ENCODE measurements around the gene C19orf12. TPM values are rescaled to one million over a fixed set of nuclear protein-coding genes. Genes with fewer than 3 reads are reported as not detected.

Gene C19orf12
- total RNA-seq: 8.8 TPM

- Histone ChIP-seq H3K9me3 (ENCODE audit: low read depth, low read length) (no peaks in the 10 kb centered on the region), H3K4me1 (ENCODE audit: insufficient read depth, low read length) (peaks cover 55% of the 10 kb centered on the region), H3K4me3 (ENCODE audit: low read length) (peak within 1 kb of the TSS; percentile 89), H3K27me3 (ENCODE audit: insufficient read depth, low read length) (no peaks in the 10 kb centered on the region)
Measured at GRCh38 chr19:29714953-29715700, at the start of gene C19orf12. C19orf12 (minus strand) TSS chr19:29715261; CDS start chr19:29708413, 6,848 bp downstream.

- Histone ChIP-seq H3K27me3 (ENCODE audit: insufficient read depth, low read length) (no peaks in the 10 kb centered on the region), H3K4me3 (ENCODE audit: low read length) (no peak overlapping the region), H3K4me1 (ENCODE audit: insufficient read depth, low read length) (peaks cover 7% of the 10 kb centered on the region), H3K9me3 (ENCODE audit: low read depth, low read length) (no peaks in the 10 kb centered on the region)
Measured at GRCh38 chr19:29764361-29764760, 49.3 kb upstream of the C19orf12 start.

GRCh38 chr19:29763196-29763595, 48.1 kb upstream of the C19orf12 start:
- H3K27me3 ChIP-seq (ENCODE audit: insufficient read depth, low read length): no peaks in the 10 kb centered on the region
- H3K4me1 ChIP-seq (ENCODE audit: insufficient read depth, low read length): peaks cover 7% of the 10 kb centered on the region
- no peak overlapping the region for H3K4me3 ChIP-seq (ENCODE audit: low read length)
- no peaks in the 10 kb centered on the region for H3K9me3 ChIP-seq (ENCODE audit: low read depth, low read length)

- Histone ChIP-seq H3K27me3 (ENCODE audit: insufficient read depth, low read length) (no peaks in the 10 kb centered on the region), H3K9me3 (ENCODE audit: low read depth, low read length) (no peaks in the 10 kb centered on the region), H3K4me1 (ENCODE audit: insufficient read depth, low read length) (peaks cover 7% of the 10 kb centered on the region), H3K4me3 (ENCODE audit: low read length) (no peak overlapping the region)
Measured at GRCh38 chr19:29761575-29762232, 46.6 kb upstream of the C19orf12 start.

- no peak overlapping the region for H3K4me3 ChIP-seq (ENCODE audit: low read length)
- H3K27me3 ChIP-seq (ENCODE audit: insufficient read depth, low read length): no peaks in the 10 kb centered on the region
- peaks cover 7% of the 10 kb centered on the region for H3K4me1 ChIP-seq (ENCODE audit: insufficient read depth, low read length)
- no peaks in the 10 kb centered on the region for H3K9me3 ChIP-seq (ENCODE audit: low read depth, low read length)
Measured at GRCh38 chr19:29760752-29761502, 45.9 kb upstream of the C19orf12 start.

GRCh38 chr19:29759359-29759758, 44.3 kb upstream of the C19orf12 start:
- no peaks in the 10 kb centered on the region for H3K27me3 ChIP-seq (ENCODE audit: insufficient read depth, low read length)
- H3K4me1 ChIP-seq (ENCODE audit: insufficient read depth, low read length): peaks cover 7% of the 10 kb centered on the region
- H3K4me3 ChIP-seq (ENCODE audit: low read length): no peak overlapping the region
- no peaks in the 10 kb centered on the region for H3K9me3 ChIP-seq (ENCODE audit: low read depth, low read length)

GRCh38 chr19:29758863-29759262, 43.8 kb upstream of the C19orf12 start:
- Histone ChIP-seq H3K4me3 (ENCODE audit: low read length) (no peak overlapping the region), H3K27me3 (ENCODE audit: insufficient read depth, low read length) (no peaks in the 10 kb centered on the region), H3K4me1 (ENCODE audit: insufficient read depth, low read length) (peaks cover 7% of the 10 kb centered on the region), H3K9me3 (ENCODE audit: low read depth, low read length) (no peaks in the 10 kb centered on the region)

GRCh38 chr19:29757551-29757950, 42.5 kb upstream of the C19orf12 start:
- Histone ChIP-seq H3K4me3 (ENCODE audit: low read length) (no peak overlapping the region), H3K4me1 (ENCODE audit: insufficient read depth, low read length) (peaks cover 7% of the 10 kb centered on the region), H3K9me3 (ENCODE audit: low read depth, low read length) (no peaks in the 10 kb centered on the region), H3K27me3 (ENCODE audit: insufficient read depth, low read length) (no peaks in the 10 kb centered on the region)

- Histone ChIP-seq H3K4me3 (ENCODE audit: low read length) (no peak overlapping the region), H3K9me3 (ENCODE audit: low read depth, low read length) (no peaks in the 10 kb centered on the region), H3K27me3 (ENCODE audit: insufficient read depth, low read length) (no peaks in the 10 kb centered on the region), H3K4me1 (ENCODE audit: insufficient read depth, low read length) (no peaks in the 10 kb centered on the region)
Measured at GRCh38 chr19:29753934-29754305, 38.9 kb upstream of the C19orf12 start.

- Histone ChIP-seq H3K9me3 (ENCODE audit: low read depth, low read length) (no peaks in the 10 kb centered on the region), H3K27me3 (ENCODE audit: insufficient read depth, low read length) (no peaks in the 10 kb centered on the region), H3K4me1 (ENCODE audit: insufficient read depth, low read length) (no peaks in the 10 kb centered on the region), H3K4me3 (ENCODE audit: low read length) (no peak overlapping the region)
Measured at GRCh38 chr19:29753190-29753933, 38.3 kb upstream of the C19orf12 start.

GRCh38 chr19:29752450-29753025, 37.5 kb upstream of the C19orf12 start:
- Histone ChIP-seq H3K27me3 (ENCODE audit: insufficient read depth, low read length) (no peaks in the 10 kb centered on the region), H3K9me3 (ENCODE audit: low read depth, low read length) (no peaks in the 10 kb centered on the region), H3K4me3 (ENCODE audit: low read length) (no peak overlapping the region), H3K4me1 (ENCODE audit: insufficient read depth, low read length) (no peaks in the 10 kb centered on the region)

GRCh38 chr19:29751932-29752331, 36.9 kb upstream of the C19orf12 start:
- Histone ChIP-seq H3K4me1 (ENCODE audit: insufficient read depth, low read length) (no peaks in the 10 kb centered on the region), H3K27me3 (ENCODE audit: insufficient read depth, low read length) (no peaks in the 10 kb centered on the region), H3K9me3 (ENCODE audit: low read depth, low read length) (no peaks in the 10 kb centered on the region), H3K4me3 (ENCODE audit: low read length) (no peak overlapping the region)

- H3K9me3 ChIP-seq (ENCODE audit: low read depth, low read length): no peaks in the 10 kb centered on the region
- no peaks in the 10 kb centered on the region for H3K4me1 ChIP-seq (ENCODE audit: insufficient read depth, low read length)
- no peak overlapping the region for H3K4me3 ChIP-seq (ENCODE audit: low read length)
- H3K27me3 ChIP-seq (ENCODE audit: insufficient read depth, low read length): no peaks in the 10 kb centered on the region
Measured at GRCh38 chr19:29750001-29750400, 34.9 kb upstream of the C19orf12 start.

- H3K27me3 ChIP-seq (ENCODE audit: insufficient read depth, low read length): no peaks in the 10 kb centered on the region
- H3K4me3 ChIP-seq (ENCODE audit: low read length): no peak overlapping the region
- H3K4me1 ChIP-seq (ENCODE audit: insufficient read depth, low read length): no peaks in the 10 kb centered on the region
- H3K9me3 ChIP-seq (ENCODE audit: low read depth, low read length): no peaks in the 10 kb centered on the region
Measured at GRCh38 chr19:29748996-29749849, 34.2 kb upstream of the C19orf12 start.

Measured in mononuclear cell (primary cell).